HEK293 (cell line): ENCODE data around the gene SLC8A1.

Source experiments
- PRDM1 ChIP-seq: fragments of 450-650 bp; formaldehyde crosslinking; IDR thresholded peaks from 2 replicates; pipeline ENCODE4; 2016; ENCODE audit warnings: missing biosample characterization, missing genetic modification characterization
- ZFP37 ChIP-seq: fragments of 450-650 bp; formaldehyde crosslinking; IDR thresholded peaks from 2 replicates; pipeline ENCODE4 v1.5.1; 2016; ENCODE audit warnings: missing biosample characterization, missing genetic modification characterization
- ZNF174 ChIP-seq: fragments of 450-650 bp; formaldehyde crosslinking; IDR thresholded peaks from 2 replicates; pipeline ENCODE4 v1.5.0; 2017; ENCODE audit warnings: missing biosample characterization, mild to moderate bottlenecking, missing genetic modification characterization
- ZNF311 ChIP-seq: fragments of 450-650 bp; formaldehyde crosslinking; IDR thresholded peaks from 2 replicates; pipeline ENCODE4 v1.5.1; 2017; ENCODE audit warnings: missing biosample characterization, missing genetic modification characterization, borderline replicate concordance
- ZNF48 ChIP-seq: fragments of 450-650 bp; formaldehyde crosslinking; IDR thresholded peaks from 2 replicates; pipeline ENCODE4 v1.5.1; 2016; ENCODE audit warnings: missing biosample characterization, missing genetic modification characterization
- ZNF621 ChIP-seq: fragments of 450-650 bp; formaldehyde crosslinking; IDR thresholded peaks from 2 replicates; pipeline ENCODE4 v1.5.1; 2017; ENCODE audit warnings: missing biosample characterization, missing genetic modification characterization
- ZNF654 ChIP-seq: fragments of 450-650 bp; formaldehyde crosslinking; IDR thresholded peaks from 2 replicates; pipeline ENCODE4 v1.5.1; 2016; ENCODE audit warnings: low read depth, missing biosample characterization, missing genetic modification characterization
- ZNF660 ChIP-seq: fragments of 450-650 bp; IDR thresholded peaks from 2 replicates; pipeline ENCODE4 v1.5.1; 2018; ENCODE audit warnings: missing biosample characterization, mild to moderate bottlenecking, missing genetic modification characterization
- TF ChIP-seq, protein P1 (sequence below): fragments of 450-650 bp; formaldehyde crosslinking; IDR thresholded peaks from 2 replicates; pipeline ENCODE4 v1.5.1; 2016; ENCODE audit warnings: missing biosample characterization, missing genetic modification characterization
- TF ChIP-seq, protein P2 (sequence below): fragments of 450-650 bp; formaldehyde crosslinking; IDR thresholded peaks from 2 replicates; pipeline ENCODE4 v1.5.1; 2016; ENCODE audit warnings: missing biosample characterization, missing genetic modification characterization
- TF ChIP-seq, protein P3 (sequence below): fragments of 450-650 bp; formaldehyde crosslinking; IDR thresholded peaks from 2 replicates; pipeline ENCODE4 v1.5.1; 2016; ENCODE audit warnings: missing biosample characterization, missing genetic modification characterization, low read depth

DNA sequence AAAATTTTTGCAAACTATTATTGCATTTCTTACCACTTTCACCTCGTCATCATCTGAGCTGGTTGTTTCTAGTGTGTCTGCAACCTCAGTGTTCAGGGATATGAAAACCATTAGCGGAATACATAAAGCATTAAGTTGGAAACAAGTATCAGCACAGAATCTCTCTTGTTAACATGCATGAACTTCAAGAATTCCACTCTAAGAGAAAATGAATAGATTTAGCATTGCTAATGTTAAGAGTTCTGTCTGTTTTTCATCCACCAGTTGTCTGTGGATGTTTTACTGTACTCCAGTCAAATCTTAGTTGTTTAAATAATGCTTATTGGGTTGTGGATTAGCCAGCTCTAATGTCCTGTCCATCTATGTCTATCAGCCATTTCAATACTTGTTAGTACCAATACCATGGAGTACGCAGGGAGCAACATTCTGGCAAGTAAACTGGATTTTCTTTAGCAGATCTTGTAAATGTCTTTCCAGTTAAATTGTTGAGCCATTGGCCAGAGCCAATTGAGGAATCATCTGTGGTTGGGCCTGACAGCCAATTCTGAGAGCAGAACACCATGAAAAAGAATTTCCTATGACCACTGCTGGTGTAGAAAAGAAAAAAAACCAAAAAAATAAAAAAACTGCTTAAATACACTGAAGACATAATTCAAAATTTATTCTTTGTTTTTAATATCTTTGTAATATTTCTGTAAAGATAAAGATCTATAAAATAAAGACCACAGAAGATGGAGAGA is 82.5 kb downstream of the SLC8A1 start:
- no peak for TF ChIP-seq ZNF174 (tag by site-specific recombination)
- TF ChIP-seq, protein P1, sequence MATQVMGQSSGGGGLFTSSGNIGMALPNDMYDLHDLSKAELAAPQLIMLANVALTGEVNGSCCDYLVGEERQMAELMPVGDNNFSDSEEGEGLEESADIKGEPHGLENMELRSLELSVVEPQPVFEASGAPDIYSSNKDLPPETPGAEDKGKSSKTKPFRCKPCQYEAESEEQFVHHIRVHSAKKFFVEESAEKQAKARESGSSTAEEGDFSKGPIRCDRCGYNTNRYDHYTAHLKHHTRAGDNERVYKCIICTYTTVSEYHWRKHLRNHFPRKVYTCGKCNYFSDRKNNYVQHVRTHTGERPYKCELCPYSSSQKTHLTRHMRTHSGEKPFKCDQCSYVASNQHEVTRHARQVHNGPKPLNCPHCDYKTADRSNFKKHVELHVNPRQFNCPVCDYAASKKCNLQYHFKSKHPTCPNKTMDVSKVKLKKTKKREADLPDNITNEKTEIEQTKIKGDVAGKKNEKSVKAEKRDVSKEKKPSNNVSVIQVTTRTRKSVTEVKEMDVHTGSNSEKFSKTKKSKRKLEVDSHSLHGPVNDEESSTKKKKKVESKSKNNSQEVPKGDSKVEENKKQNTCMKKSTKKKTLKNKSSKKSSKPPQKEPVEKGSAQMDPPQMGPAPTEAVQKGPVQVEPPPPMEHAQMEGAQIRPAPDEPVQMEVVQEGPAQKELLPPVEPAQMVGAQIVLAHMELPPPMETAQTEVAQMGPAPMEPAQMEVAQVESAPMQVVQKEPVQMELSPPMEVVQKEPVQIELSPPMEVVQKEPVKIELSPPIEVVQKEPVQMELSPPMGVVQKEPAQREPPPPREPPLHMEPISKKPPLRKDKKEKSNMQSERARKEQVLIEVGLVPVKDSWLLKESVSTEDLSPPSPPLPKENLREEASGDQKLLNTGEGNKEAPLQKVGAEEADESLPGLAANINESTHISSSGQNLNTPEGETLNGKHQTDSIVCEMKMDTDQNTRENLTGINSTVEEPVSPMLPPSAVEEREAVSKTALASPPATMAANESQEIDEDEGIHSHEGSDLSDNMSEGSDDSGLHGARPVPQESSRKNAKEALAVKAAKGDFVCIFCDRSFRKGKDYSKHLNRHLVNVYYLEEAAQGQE (tag by site-specific recombination): no peak
- no peak for TF ChIP-seq ZNF621
- TF ChIP-seq ZNF654 (tag by site-specific recombination): no peak
- no peak for TF ChIP-seq PRDM1
- TF ChIP-seq, protein P2, sequence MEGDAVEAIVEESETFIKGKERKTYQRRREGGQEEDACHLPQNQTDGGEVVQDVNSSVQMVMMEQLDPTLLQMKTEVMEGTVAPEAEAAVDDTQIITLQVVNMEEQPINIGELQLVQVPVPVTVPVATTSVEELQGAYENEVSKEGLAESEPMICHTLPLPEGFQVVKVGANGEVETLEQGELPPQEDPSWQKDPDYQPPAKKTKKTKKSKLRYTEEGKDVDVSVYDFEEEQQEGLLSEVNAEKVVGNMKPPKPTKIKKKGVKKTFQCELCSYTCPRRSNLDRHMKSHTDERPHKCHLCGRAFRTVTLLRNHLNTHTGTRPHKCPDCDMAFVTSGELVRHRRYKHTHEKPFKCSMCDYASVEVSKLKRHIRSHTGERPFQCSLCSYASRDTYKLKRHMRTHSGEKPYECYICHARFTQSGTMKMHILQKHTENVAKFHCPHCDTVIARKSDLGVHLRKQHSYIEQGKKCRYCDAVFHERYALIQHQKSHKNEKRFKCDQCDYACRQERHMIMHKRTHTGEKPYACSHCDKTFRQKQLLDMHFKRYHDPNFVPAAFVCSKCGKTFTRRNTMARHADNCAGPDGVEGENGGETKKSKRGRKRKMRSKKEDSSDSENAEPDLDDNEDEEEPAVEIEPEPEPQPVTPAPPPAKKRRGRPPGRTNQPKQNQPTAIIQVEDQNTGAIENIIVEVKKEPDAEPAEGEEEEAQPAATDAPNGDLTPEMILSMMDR (tag by site-specific recombination): no peak
- no peak for TF ChIP-seq ZFP37 (tag by site-specific recombination)
- no peak for TF ChIP-seq ZNF311 (tag by site-specific recombination)
- TF ChIP-seq ZNF660: no peak
- TF ChIP-seq ZNF48 (tag by site-specific recombination): no peak
- TF ChIP-seq, protein P3, sequence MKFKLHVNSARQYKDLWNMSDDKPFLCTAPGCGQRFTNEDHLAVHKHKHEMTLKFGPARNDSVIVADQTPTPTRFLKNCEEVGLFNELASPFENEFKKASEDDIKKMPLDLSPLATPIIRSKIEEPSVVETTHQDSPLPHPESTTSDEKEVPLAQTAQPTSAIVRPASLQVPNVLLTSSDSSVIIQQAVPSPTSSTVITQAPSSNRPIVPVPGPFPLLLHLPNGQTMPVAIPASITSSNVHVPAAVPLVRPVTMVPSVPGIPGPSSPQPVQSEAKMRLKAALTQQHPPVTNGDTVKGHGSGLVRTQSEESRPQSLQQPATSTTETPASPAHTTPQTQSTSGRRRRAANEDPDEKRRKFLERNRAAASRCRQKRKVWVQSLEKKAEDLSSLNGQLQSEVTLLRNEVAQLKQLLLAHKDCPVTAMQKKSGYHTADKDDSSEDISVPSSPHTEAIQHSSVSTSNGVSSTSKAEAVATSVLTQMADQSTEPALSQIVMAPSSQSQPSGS (tag by site-specific recombination): no peak
